Measurements from ENCODE around the gene CYP19A1. TPM values are rescaled to one million over a fixed set of nuclear protein-coding genes. Genes with fewer than 3 reads are reported as not detected.

Gene CYP19A1
- total and polyA plus RNA-seq, 3 donors from 2014 or later, result 2.8 to 29.0 (median 3.3) TPM

DNA sequence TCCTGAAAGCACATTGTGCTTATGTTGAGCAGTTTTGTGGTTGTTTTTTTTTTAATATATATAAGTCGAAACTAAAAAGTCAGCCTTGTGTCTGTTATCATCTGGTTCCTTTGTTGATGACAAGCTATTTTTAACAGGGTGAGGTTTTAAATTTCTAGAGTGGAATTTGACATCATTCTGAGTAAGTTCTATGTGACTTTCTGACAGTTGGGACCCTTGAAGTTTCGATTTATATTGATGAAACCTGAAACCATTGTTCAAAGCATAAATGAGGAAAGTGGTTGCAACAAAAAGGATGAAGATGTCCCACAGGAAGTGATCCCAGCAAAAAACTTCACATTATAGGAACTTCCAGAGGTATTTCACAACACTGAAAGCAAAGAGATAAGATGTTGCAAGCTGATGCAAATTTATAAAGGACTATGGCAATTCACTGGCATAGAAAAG, 94.0 kb downstream of the CYP19A1 start:
- no peaks in the 10 kb centered on the region for H3K27me3 ChIP-seq
- WGBS, 2 donors, result 65 to 68% methylated on average over 2 of the region's 2 CpGs
- H3K4me1 ChIP-seq, result no peaks in the 10 kb centered on the region
- intact Hi-C loops (cut with DNase I; ENCODE audit: low total_unique reads), result no loop called here
- no peak overlapping the region for H3K4me3 ChIP-seq
- H3K27ac ChIP-seq, result no peak overlapping the region
- H3K36me3 ChIP-seq (ENCODE audit: low read depth, missing control alignments), result no peaks in the 10 kb centered on the region
- no peaks in the 10 kb centered on the region for H3K9me3 ChIP-seq
- no peak for DNase-seq
- TF ChIP-seq, protein P1, sequence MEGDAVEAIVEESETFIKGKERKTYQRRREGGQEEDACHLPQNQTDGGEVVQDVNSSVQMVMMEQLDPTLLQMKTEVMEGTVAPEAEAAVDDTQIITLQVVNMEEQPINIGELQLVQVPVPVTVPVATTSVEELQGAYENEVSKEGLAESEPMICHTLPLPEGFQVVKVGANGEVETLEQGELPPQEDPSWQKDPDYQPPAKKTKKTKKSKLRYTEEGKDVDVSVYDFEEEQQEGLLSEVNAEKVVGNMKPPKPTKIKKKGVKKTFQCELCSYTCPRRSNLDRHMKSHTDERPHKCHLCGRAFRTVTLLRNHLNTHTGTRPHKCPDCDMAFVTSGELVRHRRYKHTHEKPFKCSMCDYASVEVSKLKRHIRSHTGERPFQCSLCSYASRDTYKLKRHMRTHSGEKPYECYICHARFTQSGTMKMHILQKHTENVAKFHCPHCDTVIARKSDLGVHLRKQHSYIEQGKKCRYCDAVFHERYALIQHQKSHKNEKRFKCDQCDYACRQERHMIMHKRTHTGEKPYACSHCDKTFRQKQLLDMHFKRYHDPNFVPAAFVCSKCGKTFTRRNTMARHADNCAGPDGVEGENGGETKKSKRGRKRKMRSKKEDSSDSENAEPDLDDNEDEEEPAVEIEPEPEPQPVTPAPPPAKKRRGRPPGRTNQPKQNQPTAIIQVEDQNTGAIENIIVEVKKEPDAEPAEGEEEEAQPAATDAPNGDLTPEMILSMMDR (IDR thresholded peaks at IDR 0.05), result no peak
- no peak for TF ChIP-seq POLR2A (IDR thresholded peaks at IDR 0.05)

DNA sequence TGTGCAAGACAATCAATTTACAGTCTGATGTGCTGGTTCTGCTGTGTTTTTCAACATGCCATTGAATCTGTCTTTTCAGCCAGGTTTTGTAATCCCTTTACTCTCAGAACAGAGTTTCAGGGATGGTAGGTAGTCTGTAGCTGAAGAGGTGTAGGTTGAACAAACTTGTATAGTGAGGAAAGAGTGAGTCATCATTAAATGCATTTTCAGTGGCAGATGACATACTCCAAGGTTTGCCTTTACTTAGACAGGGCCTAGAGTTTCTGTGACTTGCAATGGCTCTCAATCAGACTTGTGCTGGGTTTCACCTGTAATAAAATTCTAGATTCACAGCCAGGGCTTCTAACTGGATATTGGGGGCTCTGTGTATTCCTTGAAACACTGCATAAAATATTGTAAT, 94.6 kb downstream of the CYP19A1 start:
- Histone ChIP-seq H3K4me3 (no peak overlapping the region), H3K4me1 (no peaks in the 10 kb centered on the region), H3K27ac (no peak overlapping the region), H3K9me3 (no peaks in the 10 kb centered on the region), H3K27me3 (no peaks in the 10 kb centered on the region), H3K36me3 (ENCODE audit: low read depth, missing control alignments) (no peaks in the 10 kb centered on the region)
- TF ChIP-seq, protein P1 (IDR thresholded peaks at IDR 0.05), result no peak
- no peak for TF ChIP-seq POLR2A (IDR thresholded peaks at IDR 0.05)
- DNase-seq, result no peak
- intact Hi-C loops (cut with DNase I; ENCODE audit: low total_unique reads), result no loop called here

DNA sequence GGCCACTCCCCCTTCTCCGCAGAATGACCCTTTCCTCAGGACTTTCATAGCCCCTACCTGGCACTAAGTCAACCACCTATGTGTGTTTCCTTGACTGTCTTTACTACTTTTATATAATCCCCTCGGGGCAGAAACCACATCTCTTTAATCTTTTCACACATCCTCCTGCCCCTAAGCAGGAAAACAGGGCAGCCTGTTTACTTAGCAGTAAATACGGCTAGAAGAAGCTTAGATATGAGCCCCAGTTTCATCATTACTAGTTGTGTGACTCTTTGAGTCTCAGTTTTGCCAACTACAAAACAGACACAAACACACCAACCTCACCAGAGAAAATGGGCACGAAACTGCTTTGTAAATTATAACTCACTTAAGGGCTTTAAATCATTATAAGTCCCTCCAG, 98.3 kb downstream of the CYP19A1 start:
- Histone ChIP-seq H3K4me3 (no peak overlapping the region), H3K4me1 (no peaks in the 10 kb centered on the region), H3K27ac (no peak overlapping the region), H3K36me3 (ENCODE audit: low read depth, missing control alignments) (no peaks in the 10 kb centered on the region), H3K27me3 (no peaks in the 10 kb centered on the region), H3K9me3 (no peaks in the 10 kb centered on the region)
- no peak for TF ChIP-seq POLR2A (IDR thresholded peaks at IDR 0.05)
- TF ChIP-seq, protein P1 (IDR thresholded peaks at IDR 0.05), result no peak
- WGBS, 2 donors, result 53 to 76% methylated on average over 4 of the region's 4 CpGs
- DNase-seq, result no peak
- intact Hi-C loops (cut with DNase I; ENCODE audit: low total_unique reads), result no loop called here

DNA sequence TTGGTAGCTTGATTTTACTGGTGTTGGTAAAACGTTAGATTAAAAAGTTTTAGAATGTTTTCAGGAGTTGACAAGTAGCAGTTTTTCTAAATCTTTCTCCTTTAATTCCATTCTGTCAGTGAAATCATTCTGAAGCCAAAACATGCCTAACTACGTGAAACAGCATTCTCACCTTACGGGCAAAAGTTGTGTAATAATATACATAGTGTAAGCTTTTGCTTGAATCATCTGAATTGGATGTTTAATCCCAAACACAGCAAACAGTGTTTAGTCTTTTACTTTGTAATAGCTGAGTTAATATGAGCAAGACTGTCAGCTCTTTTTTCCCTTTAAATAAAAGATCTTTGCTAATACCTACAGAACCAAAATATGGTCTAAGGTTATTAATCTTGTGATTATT, 100.6 kb downstream of the CYP19A1 start:
- no peak overlapping the region for H3K4me3 ChIP-seq
- TF ChIP-seq, protein P1 (IDR thresholded peaks at IDR 0.05), result no peak
- no peak overlapping the region for H3K27ac ChIP-seq
- H3K27me3 ChIP-seq, result no peaks in the 10 kb centered on the region
- intact Hi-C loops (cut with DNase I; ENCODE audit: low total_unique reads), result no loop called here
- H3K36me3 ChIP-seq (ENCODE audit: low read depth, missing control alignments), result no peaks in the 10 kb centered on the region
- no peak for DNase-seq
- H3K9me3 ChIP-seq, result no peaks in the 10 kb centered on the region
- H3K4me1 ChIP-seq, result no peaks in the 10 kb centered on the region
- 87 to 92% methylated on average over 3 of the region's 3 CpGs for WGBS, 2 donors

DNA sequence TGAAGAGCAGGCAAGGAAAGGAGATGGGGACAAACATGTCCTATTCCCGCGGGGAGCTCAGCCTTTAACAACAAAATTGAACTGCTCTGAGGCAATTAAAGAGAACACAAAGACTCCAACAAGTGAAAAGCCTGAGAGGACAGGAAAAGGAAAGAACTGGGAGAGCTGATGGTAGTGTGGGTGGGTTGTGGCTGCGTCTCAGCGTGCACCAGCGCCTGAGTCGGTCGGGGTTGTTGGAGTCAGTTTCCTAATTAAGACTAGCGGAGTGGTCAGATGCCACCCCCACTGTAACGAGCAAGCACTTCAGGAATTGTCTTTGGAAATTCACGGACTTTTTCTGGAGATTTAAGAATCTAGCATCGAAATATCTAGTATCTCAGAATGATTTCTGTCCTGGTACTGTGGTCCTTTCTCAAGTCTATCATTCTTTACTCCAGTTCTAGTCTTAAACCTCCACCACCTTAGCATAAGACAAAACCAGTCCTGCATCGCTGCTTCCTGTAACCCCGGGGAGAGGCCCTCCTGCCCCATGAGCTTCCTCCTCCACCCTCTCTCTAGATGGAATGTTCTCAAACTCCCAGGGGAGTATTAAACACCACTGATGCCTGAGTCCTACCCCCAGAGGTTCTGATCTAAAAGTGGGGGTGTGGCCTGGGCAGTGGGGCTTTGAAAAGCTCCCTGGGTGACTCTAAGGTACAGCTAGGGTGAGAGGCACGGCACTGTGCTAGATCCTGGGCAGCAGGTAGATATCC, 104.0 kb downstream of the CYP19A1 start:
- Histone ChIP-seq H3K27me3 (no peaks in the 10 kb centered on the region), H3K27ac (no peak overlapping the region), H3K4me1 (no peaks in the 10 kb centered on the region), H3K9me3 (no peaks in the 10 kb centered on the region), H3K4me3 (no peak overlapping the region), H3K36me3 (ENCODE audit: low read depth, missing control alignments) (no peaks in the 10 kb centered on the region)
- 36 to 41% methylated on average over 14 of the region's 14 CpGs for WGBS, 2 donors
- no peak for DNase-seq
- no peak for TF ChIP-seq POLR2A (IDR thresholded peaks at IDR 0.05)
- TF ChIP-seq, protein P1 (IDR thresholded peaks at IDR 0.05), result no peak
- intact Hi-C loops (cut with DNase I; ENCODE audit: low total_unique reads), result no loop called here
